Bone marrow (tissue), 2 donors: Measurements from ENCODE around the gene TIGIT.
A peak's percentile ranks its signal among the peaks of the same experiment; 100 is the strongest.
"Not testable (repeated sequence)": the region's sequence is repeated elsewhere in the genome, so short reads cannot be mapped to it uniquely, and the experiment has no call there.

Experiments used
- DNase-seq, 2 donors: peaks; one replicate each; lab custom pipeline; 2025; lab: John Stamatoyannopoulos, UW

TIGIT gene

DNA sequence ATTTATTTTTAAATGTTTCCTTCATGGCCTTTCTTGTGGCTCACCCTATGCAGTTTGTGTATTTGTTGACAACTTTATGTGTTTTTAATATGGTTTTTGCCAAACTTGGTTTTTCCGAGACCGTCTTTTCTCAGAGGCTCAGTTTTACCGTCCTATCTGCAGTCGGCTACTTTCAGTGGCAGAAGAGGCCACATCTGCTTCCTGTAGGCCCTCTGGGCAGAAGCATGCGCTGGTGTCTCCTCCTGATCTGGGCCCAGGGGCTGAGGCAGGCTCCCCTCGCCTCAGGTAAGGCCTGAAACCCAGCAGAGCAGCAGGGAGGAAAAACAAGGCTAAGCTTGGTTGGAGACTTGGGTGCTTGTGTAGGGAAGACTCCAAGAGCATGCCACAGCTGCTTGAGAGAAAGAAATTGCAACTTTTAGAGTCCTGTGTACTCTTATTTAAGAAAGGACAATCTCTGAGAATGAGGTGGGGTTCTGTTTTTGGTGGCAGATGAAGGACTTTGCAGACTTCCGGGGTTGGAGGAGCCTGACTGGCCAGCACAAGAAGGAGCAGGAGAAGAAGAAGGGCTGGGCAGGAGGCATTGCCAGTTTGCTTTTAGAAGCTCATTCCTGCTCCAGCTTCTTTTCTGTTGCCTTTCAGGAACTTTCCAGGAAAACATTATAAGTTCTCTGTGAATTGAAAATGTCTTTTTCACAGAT is at the start of gene TIGIT:
Gene TIGIT (plus strand): TSS at position 191 of the 698 bp plus-strand sequence. CDS start 34 bp downstream, at position 225.
- no peak for DNase-seq

DNA sequence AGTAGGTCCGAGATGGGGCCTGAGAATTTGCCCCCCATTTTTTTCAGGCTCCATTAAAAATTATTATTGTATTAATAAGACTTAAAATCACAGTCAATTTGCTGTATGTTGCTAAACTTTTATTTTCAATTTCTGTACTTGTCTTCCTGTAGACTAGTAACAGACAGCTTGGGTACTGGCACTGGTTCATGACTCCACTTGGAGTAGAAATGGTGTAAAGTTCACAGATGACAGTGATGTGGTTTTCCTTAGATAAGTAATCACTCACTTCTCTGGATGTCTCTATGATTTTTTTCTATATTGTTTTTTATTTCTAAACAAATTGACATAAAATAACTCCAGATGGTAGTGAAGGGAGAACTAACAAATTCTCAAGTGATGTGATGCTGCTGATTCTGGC is 40.9 kb upstream of the TIGIT start:
- no peak for DNase-seq

DNA sequence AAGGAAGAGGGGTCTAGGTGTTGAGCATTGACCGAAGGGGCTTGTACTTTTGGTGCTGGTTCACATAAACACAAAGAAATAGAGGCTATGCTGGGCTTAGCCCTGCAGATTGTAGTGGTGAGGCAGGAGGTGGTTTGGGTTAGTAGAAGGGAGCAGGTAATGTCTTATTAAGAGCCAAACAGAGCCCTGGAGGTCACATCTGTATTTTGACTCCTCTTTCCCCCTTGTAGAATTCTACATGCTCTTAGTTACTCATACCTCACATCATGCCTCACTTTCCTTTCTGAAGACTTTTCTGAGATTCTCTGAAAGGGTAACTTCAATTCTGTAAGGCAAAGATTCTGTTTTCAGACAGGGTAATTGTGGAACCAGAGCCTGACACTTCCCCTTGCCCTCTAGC is 40.3 kb upstream of the TIGIT start:
- DNase-seq = no peak

DNA sequence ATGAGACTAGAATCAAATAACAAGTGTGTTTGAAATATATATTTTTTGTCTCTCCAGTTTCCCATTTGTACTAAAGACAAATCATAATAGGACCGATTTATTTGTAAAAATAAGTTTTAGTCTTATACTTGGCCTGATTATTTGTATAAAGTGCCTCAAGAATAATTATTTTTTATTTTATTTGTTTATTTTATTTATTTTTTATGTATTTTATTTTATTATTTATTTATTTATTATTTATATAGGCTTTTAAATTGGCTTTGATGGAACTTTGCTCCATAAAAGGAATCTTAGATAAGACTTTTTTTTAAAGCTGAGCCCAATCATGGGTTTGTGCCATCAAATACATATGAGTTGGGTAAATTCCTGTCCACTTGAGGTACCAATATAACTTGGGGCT is 34.3 kb upstream of the TIGIT start:
- no peak for DNase-seq

DNA sequence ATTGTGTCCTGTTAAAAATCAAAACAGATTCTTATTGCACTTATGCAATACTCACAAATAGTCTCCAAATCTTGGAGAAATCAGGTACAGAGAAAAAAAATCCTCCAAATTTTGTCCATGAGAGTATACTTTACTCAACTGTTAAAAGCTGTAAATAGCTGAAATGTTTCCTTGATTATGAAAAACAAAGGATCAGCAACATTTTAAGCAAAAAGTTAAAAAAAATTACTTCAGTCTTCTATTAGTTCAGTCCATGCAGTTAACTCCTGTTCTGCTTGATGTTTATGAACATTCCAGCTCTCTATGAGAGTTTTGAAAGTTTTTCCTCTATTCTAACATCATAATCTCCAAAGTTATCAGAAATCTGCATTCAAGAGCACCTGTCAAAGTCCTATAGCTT is 33.7 kb upstream of the TIGIT start:
- DNase-seq = no peak

DNA sequence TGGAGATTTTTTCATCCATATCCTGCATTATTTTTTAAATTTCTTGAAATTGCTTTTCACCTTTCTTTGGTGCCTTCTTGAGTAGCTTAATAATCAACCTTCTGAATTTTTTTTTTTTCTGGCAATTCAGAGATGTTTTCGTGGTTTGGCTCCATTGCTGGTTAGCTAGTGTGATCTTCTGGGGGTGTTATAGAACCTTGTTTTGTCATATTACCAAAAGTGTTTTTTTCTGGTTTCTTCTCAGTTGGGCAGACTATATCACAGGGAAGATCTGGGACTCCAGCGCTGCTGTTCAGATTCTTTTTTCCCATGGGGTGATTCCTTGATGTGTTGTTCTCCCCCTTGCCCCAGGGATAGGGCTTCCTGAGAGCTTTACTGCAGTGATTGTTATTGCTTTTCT is 23.8 kb upstream of the TIGIT start:
- no peak for DNase-seq

DNA sequence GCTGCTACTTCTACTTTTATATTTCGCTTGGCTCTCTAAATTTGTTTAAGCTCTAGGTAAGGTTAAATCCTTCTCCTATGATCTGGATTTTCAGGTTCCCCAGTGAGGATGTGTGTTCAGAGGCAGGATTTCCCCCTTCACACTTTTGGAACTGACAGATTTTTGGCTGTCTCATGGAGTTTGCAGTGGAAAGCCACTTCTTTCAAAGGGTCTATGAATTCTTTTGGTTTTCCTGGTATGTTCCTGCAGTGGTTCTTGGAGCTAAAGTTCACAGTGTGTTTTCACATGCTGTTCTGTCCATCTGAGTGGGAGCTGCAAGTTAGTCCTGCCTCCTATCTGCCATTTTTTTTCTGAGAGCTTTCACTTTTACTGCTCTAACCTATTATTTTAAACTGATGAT is 21.6 kb upstream of the TIGIT start:
- no peak for DNase-seq

DNA sequence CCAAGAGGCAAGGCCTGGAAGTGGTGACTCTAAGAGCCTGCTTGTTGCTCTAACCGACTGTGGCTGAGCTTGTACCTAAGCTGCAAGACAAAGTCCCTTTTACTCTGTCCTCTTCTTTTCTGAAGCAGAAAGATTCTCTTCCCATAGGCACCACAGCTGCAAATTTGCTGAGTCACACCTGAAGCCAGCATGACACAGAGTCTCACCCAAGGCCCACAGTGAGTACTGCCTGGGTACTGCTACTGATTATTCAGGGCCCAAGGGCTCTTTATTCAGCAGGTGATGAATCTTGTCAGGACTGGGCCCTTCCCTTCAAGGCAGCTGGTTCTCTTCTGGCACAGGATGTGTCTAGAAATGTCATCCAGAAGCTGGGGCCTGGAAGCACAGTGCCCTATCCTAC is 18.9 kb upstream of the TIGIT start:
- DNase-seq = no peak

DNA sequence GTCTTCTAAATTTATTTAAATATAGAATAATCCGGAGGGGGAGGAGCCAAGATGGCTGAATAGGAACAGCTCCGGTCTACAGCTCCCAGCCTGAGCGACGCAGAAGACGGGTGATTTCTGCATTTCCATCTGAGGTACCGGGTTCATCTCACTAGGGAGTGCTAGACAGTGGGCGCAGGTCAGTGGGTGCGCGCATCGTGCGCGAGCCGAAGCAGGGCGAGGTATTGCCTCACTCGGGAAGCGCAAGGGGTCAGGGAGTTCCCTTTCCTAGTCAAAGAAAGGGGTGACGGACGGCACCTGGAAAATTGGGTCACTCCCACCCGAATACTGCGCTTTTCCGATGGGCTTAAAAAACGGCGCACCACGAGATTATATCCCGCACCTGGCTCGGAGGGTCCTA is 17.0 kb upstream of the TIGIT start:
- not testable (repeated sequence) for DNase-seq

DNA sequence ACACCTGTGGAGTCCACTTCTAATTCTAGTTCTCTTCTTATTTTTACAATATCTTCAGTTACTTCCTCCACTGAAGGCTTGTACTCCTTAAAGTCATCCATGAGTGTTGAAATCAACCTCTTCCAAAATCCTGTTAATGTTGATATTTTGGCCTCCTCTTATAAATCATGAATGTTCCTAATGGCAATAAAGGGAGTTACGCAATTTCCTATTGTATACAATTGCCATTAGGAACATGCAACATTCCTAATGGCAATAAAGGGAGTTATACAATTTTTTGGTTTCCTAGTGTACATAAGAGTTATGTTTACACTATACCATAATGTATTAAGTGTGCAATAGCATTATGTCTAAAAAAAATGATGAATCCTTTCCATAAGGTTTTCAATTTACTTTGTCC is 9.2 kb upstream of the TIGIT start:
- no peak for DNase-seq

DNA sequence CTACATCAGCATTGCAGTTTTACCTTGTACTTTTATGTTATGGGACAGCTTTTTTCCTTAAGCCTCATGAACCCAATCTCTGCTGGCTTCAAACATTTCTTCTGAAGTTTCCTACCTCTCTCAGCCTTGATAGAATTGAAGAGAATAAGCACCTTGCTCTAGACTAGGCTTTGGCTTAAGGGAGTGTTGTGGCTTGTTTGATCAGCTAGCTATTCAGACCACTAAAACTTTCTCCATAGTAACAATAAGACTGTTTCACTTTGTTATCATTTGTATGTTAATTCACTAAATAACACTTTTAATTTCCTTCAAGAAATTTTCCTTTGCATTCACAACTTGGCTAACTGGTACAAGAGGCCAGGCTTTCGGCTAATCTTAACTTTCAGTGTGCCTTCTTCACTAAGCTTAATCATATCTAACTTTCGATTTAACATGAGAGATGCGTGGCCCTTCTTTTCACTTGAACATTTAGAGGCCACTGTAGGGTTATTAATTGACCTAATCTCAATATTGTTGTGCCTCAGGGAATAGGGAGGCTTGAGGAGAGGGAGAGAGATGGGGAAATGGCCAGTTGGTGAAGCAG is 8.1 kb upstream of the TIGIT start:
- DNase-seq = no peak

DNA sequence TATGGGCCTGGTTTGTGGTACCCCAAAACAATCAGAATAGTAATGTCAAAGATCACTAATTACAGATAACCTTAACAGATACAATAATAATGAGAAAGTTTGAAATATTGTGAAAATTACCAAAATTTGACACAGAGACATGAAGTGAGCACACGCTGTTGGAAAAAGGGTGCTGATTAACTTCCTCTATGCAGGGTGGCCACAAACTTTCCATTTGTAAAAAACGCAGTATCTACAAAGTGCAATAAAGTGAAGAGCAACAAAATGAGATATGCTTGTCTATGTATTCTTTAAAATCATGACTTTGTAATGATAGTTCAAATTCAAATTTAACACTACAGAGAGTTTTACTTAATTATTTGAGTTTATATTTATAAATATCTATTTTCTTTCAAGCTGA is 7.6 kb upstream of the TIGIT start:
- no peak for DNase-seq

DNA sequence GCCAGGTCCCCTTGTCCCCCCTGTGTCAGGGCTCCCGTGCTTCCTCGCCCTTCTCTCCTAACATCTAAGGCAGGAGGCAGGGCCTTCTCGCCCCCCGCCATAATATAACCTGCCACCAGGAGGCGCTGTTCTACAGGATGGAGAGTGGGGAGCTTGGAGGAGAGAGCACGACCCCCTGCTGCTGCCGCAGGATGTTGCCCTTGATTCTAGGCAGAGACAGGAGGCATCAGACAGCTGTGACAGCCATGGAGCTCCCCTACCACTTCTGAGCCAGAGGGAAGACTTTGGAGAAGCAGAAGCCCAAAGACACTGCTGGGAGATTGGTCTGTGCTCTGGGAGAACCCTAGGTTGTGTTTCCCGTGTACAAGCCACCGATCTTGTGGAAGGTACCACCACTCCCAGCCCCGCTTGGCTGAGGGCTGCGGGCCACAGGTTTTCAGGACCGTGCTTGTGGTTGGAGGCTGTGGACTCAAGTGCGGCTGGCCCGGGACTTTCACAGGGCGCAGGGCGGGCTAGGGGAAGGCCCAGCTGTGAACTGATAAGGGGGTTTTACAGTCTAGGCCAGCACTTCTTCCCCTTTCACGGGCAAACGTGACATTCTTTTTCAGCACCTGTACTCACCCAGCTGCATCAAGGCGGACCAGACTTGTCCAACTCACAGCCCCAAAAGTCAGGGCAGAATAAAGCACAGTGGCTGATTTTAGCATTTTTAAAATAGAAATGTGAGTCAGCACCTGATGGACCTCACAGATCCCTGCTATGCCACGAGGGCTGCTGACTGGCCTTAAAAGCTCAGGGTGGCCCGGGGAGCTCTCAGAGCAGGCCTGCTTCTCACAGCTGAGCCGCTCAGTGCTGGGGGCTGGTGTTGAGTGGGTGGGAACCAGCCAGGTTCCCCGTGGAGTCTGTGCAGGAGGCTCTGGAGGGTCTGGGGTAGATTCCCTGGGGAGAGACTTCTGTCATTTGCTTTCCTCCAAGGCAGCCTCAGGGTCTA is 2.6 kb upstream of the TIGIT start:
- peak; percentile 13 to 45 for DNase-seq

DNA sequence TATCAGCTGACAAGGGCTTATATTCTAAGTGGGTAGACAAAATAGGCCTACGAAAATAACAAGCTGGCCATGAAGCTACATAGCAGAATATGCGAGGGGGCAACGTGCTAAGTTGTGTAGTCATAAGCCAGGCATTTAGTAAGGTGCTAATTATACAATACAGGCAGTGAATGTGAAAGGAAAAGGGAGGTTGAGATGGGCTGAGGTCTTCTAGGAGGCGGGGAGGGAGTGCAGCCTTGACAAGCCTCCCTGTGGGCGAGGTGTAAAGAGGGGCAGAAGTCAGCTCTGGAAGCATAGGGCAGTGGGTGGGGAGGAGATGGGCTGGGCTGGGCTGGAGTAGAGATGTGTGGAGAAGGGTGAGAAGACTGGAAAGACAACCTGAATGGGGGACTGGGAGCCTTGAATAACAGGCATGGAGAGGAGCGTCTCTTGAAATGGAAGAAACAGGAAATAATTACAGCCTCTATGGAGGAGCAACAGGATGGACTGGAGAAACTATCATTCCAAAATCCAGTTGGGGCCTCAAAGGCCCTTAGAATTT is 1.2 kb downstream of the TIGIT start:
- DNase-seq = no peak

DNA sequence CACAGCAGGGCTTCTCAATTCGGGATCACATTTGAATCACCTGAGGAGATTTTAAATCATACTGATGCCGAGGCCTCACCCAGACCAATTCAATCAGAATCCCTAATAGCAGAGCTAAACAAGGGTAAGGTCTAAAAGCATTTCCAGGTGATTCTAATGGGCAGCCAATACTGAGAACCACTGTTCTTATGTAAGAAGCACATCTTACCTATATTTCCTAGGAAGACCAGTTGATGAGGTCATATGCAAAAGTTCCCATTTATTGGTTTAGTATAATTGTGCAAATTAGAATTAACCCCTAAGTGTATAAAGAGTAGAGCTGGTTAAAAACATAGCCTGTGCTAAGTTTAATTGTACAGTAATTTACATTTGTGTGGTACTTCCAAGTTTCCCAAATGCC is 2.1 kb downstream of the TIGIT start:
- no peak for DNase-seq

DNA sequence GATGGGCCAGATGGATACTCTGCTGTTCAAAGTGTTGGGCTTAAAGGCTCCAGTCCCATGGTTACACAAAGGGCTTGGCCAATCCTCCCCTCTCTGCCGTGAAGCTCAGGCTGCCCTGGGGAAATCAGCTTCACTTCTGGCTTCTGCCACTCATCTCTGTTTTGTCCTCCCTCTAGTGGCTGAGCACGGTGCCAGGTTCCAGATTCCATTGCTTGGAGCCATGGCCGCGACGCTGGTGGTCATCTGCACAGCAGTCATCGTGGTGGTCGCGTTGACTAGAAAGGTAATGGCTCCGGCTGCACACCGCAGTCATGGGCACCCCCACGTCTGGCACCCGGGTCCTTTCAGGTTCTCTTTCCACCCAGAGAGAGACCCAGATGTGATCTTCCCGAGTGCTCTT is 5.6 kb downstream of the TIGIT start:
- no peak for DNase-seq

DNA sequence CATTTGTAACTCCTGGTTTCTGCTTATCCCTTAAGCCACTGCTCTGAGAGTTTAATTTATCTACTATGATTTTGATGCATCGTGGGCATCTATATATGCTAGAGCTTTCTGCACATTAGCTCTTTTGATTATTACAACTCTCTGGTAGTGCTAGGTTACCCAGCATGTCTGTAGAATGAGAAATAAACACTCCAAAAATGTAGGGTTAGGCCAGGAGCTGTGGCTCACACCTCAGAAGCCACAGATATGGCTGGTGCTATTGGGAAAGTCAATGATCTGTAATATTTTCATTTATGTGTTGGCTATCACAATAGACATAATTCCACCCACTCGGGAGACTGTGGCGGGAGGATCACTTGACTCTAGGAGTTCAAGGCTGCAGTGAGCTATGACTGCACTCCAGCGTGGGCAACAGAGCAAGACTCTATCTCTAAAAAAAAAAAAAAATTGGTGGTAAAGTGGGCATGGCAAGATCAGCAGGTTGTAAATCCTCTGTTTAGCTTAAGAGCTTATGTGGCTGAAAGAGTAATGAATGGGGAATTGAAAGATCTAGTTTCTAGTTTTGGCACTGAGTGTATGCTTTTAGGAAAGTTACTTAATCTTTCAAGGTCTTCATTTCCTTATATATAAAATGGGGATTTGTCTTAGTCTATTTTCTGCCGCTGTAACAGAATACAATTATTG is 6.3 kb downstream of the TIGIT start:
- DNase-seq = no peak

DNA sequence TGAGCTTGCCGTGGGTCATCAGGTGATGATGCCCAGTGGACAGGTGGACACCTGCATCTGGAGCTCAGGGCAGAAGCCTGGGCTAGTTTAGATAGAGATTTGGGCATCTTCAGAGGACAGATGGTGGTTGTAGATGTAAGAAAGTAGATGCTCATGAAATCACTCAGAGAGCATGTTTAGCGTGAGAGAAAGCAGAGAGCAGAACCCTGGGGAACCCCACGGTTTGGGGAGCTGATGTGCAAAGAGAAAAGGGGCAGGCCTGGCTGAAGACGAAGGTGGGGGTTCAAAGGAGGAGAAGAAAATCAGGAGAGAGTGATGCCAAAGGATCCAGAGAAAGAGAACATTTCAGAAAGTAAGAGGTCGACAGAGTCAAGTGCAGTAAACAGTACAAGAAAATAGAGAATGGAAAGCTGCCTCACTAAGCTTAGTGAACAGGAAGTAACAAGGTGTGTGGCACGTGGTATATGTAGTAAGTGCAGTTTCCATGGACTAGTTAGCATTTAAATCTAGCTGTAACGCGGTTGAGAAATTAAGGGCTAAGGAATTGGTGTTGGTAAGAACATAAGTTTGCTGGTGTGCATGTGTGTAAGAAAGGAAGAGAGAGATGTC is 13.5 kb downstream of the TIGIT start:
- no peak for DNase-seq

DNA sequence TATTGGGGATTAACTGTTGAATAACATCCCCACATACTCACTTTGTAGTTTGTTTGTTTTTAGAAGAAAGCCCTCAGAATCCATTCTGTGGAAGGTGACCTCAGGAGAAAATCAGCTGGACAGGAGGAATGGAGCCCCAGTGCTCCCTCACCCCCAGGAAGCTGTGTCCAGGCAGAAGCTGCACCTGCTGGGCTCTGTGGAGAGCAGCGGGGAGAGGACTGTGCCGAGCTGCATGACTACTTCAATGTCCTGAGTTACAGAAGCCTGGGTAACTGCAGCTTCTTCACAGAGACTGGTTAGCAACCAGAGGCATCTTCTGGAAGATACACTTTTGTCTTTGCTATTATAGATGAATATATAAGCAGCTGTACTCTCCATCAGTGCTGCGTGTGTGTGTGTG is 14.0 kb downstream of the TIGIT start:
- DNase-seq = no peak

DNA sequence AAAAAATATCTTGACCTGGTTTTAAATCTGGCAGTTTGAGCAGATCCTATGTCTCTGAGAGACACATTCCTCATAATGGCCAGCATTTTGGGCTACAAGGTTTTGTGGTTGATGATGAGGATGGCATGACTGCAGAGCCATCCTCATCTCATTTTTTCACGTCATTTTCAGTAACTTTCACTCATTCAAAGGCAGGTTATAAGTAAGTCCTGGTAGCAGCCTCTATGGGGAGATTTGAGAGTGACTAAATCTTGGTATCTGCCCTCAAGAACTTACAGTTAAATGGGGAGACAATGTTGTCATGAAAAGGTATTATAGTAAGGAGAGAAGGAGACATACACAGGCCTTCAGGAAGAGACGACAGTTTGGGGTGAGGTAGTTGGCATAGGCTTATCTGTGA is 14.5 kb downstream of the TIGIT start:
- no peak for DNase-seq

DNA sequence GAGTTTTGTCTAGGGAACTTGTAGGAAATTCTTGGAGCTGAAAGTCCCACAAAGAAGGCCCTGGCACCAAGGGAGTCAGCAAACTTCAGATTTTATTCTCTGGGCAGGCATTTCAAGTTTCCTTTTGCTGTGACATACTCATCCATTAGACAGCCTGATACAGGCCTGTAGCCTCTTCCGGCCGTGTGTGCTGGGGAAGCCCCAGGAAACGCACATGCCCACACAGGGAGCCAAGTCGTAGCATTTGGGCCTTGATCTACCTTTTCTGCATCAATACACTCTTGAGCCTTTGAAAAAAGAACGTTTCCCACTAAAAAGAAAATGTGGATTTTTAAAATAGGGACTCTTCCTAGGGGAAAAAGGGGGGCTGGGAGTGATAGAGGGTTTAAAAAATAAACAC is 15.0 kb downstream of the TIGIT start:
- DNase-seq = no peak

DNA sequence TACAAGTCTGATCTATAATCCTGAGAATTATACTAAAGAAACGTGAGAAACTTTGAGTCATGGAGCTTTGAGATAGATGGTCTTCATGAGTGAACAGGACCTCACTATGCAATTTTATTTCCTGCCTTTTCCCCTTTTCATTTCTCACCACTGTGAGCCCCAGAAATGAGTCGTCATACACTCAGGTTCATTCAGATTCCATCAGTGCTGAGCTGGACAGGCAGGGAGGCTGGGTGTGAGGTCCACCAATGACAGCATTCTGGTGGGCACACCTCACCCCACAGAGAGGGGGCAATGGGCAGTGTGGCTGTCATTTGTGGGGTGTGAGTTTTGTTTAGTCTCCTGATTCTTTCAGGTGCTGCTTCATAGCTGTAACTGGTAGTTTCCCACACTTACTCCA is 16.9 kb downstream of the TIGIT start:
- no peak for DNase-seq
